ENCODE results near the gene ZNF24.

GRCh38 chr18:35324926-35325655, 19.1 kb downstream of the ZNF24 start:
- TF ChIP-seq CTCF (IDR thresholded peaks at IDR 0.05 in 2 of 3, conservative IDR thresholded peaks at IDR 0.05 in 1 of 3; ENCODE audit: borderline replicate concordance in 1 of 3, insufficient read depth in 1 of 3, low read depth in 2 of 3, low read length in 2 of 3) (no peak), POLR2A (IDR thresholded peaks at IDR 0.05; ENCODE audit: borderline replicate concordance, extremely low read depth, insufficient read depth, insufficient read length) (no peak), POLR2AphosphoS5 (IDR thresholded peaks at IDR 0.05; ENCODE audit: low read depth, low read length) (no peak), EGR1 (IDR thresholded peaks at IDR 0.05; ENCODE audit: low read depth) (no peak), EZH2 (IDR thresholded peaks at IDR 0.05) (no peak), EZH2phosphoT487 (IDR thresholded peaks at IDR 0.05; ENCODE audit: borderline replicate concordance) (no peak), REST (IDR thresholded peaks at IDR 0.05; ENCODE audit: low read depth) (no peak), ATF3 (IDR thresholded peaks at IDR 0.05) (no peak), CEBPB (IDR thresholded peaks at IDR 0.05; ENCODE audit: low read depth) (no peak), YY1 (IDR thresholded peaks at IDR 0.05; ENCODE audit: extremely low read depth, insufficient replicate concordance, low read depth, low read length) (no peak)

Measured in HCT116 (cell line).